SK-N-SH (cell line): Measurements from ENCODE around the gene MBD3L5. TPM values are rescaled to one million over a fixed set of nuclear protein-coding genes. Genes with fewer than 3 reads are reported as not detected.

Experiments
- CTCF ChIA-PET: fragments of 300-600, 350-600 bp; formaldehyde crosslinking; extraction: SDS; loops from one replicate; lab custom pipeline; 2021; lab: Yijun Ruan, JAX
- POLR2A ChIA-PET: fragments of 350-600 bp; sonication (Branson Sonifier 250); formaldehyde crosslinking; extraction: SDS; loops from one replicate; lab custom pipeline; 2020; ENCODE audit warnings: antibody characterized with exemption, inconsistent platforms; lab: Yijun Ruan, JAX
- DNase-seq: peaks from one replicate; pipeline ENCODE4 v3.0.0; 2012
- H2AFZ ChIP-seq: fragments of 200-600 bp; sonication (generic); 2 replicates; pipeline ENCODE4 v1.8.1; 2016; ENCODE audit warnings: antibody characterized with exemption, mild to moderate bottlenecking, low read depth
- H3F3A ChIP-seq: fragments of 200-600 bp; sonication (generic); replicated peaks from 2 replicates; pipeline ENCODE3; 2016; ENCODE audit warnings: antibody characterized with exemption, mild to moderate bottlenecking; ENCODE audit not compliant: insufficient read depth
- H3K27ac ChIP-seq, 2 experiments: fragments of 200-500 bp in 1 of 2; fragments of 200-600 bp in 1 of 2; sonication (Bioruptor generic) in 1 of 2; sonication (generic), shearing (Covaris generic) in 1 of 2; 2 replicates each; pipeline versions ENCODE4 v1.5.1 to v1.6.1; 2014 to 2016; ENCODE audit warnings: low read depth in 2 of 2, inconsistent platforms in 1 of 2, low read length in 1 of 2, mild to moderate bottlenecking in 1 of 2, mixed read lengths in 1 of 2
- H3K27me3 ChIP-seq: fragments of 200-600 bp; sonication (generic), shearing (Covaris generic); 2 replicates; pipeline ENCODE4 v1.6.1; 2016; ENCODE audit warnings: mixed run types; ENCODE audit not compliant: insufficient read depth
- H3K36me3 ChIP-seq, 2 experiments: fragments of 200-500 bp in 1 of 2; fragments of 200-600 bp in 1 of 2; sonication (Bioruptor generic) in 1 of 2; sonication (generic) in 1 of 2; replicated peaks in 1 of 2; 2 replicates each; pipeline versions ENCODE3 to v1.5.1; 2014 to 2016; ENCODE audit warnings: low read length in 1 of 2, mild to moderate bottlenecking in 1 of 2; ENCODE audit not compliant: insufficient read depth in 2 of 2, control insufficient read depth in 1 of 2
- H3K4me1 ChIP-seq, 2 experiments: fragments of 200-500 bp in 1 of 2; fragments of 200-600 bp in 1 of 2; sonication (Bioruptor generic) in 1 of 2; sonication (generic), shearing (Covaris generic) in 1 of 2; 2 replicates each; pipeline versions ENCODE4 v1.5.1 to v1.6.1; 2014 to 2016; ENCODE audit warnings: low read depth in 1 of 2, low read length in 1 of 2, mixed run types in 1 of 2; ENCODE audit not compliant: insufficient read depth in 2 of 2, control insufficient read depth in 1 of 2
- H3K4me2 ChIP-seq: fragments of 200-600 bp; sonication (generic), shearing (Covaris generic); 2 replicates; pipeline ENCODE4 v1.6.1; 2017; ENCODE audit warnings: mixed run types
- H3K4me3 ChIP-seq, 2 experiments: fragments of 200-500 bp in 1 of 2; fragments of 200-600 bp in 1 of 2; sonication (Bioruptor generic) in 1 of 2; sonication (generic), shearing (Covaris generic) in 1 of 2; 2 replicates each; pipeline versions ENCODE4 v1.5.1 to v1.8.1; 2014 to 2016; ENCODE audit warnings: low read depth in 2 of 2, inconsistent platforms in 1 of 2, low read length in 1 of 2, mild to moderate bottlenecking in 1 of 2, mixed read lengths in 1 of 2, moderate library complexity in 1 of 2
- H3K79me2 ChIP-seq: fragments of 200-600 bp; sonication (generic); 2 replicates; pipeline ENCODE4 v1.8.1; 2017; ENCODE audit warnings: mild to moderate bottlenecking; ENCODE audit not compliant: insufficient read depth
- H3K9ac ChIP-seq: fragments of 200-600 bp; sonication (generic); 2 replicates; pipeline ENCODE4 v1.6.1; 2017; ENCODE audit warnings: mixed run types
- H3K9me2 ChIP-seq: fragments of 200-600 bp; sonication (generic); 2 replicates; pipeline ENCODE4 v1.6.1; 2017; ENCODE audit warnings: mixed run types
- H3K9me3 ChIP-seq: fragments of 200-600 bp; sonication (generic); 2 replicates; pipeline ENCODE4 v1.6.1; 2017; ENCODE audit warnings: mixed run types, mild to moderate bottlenecking, moderate library complexity
- H4K20me1 ChIP-seq: fragments of 200-600 bp; sonication (generic); 2 replicates; pipeline ENCODE4 v1.6.1; 2017; ENCODE audit warnings: mild to moderate bottlenecking, mixed run types; ENCODE audit not compliant: insufficient read depth
- ELF1 ChIP-seq: IDR thresholded peaks from 2 replicates; pipeline ENCODE4 v1.4.0; 2012
- EP300 ChIP-seq, 2 experiments: IDR thresholded peaks; 2 replicates each; pipeline versions ENCODE4 v1.4.0 to v1.6.1; 2012; ENCODE audit warnings: borderline replicate concordance in 1 of 2, low read depth in 1 of 2, low read length in 1 of 2
- EZH2phosphoT487 ChIP-seq: fragments of 200-600 bp; sonication (generic); IDR thresholded peaks from 2 replicates; pipeline ENCODE4 v1.6.1; 2017; ENCODE audit warnings: low read depth, mixed run types, mild to moderate bottlenecking, antibody characterized with exemption, moderate library complexity, borderline replicate concordance
- FOXJ3 ChIP-seq: sonication (generic); formaldehyde crosslinking; IDR thresholded peaks from 2 replicates; pipeline ENCODE4 v1.5.1; 2020; ENCODE audit warnings: mild to moderate bottlenecking, missing genetic modification reagents
- FOXM1 ChIP-seq: IDR thresholded peaks from 2 replicates; pipeline ENCODE4 v1.4.0; 2012; ENCODE audit warnings: low read depth, mild to moderate bottlenecking
- MXI1 ChIP-seq: IDR thresholded peaks from 2 replicates; pipeline ENCODE4 v1.6.1; 2012; ENCODE audit warnings: mild to moderate bottlenecking, low read depth, low read length, improper control_type of control experiment
- NRF1 ChIP-seq: IDR thresholded peaks from 2 replicates; pipeline ENCODE4 v1.6.1; 2012; ENCODE audit warnings: low read depth, mild to moderate bottlenecking, low read length
- POLR2AphosphoS5 ChIP-seq: IDR thresholded peaks from 2 replicates; pipeline ENCODE4 v1.6.1; 2012; ENCODE audit warnings: low read depth, low read length
- RAD21 ChIP-seq: IDR thresholded peaks from 2 replicates; pipeline ENCODE4 v1.6.1; 2012; ENCODE audit warnings: mild to moderate bottlenecking, low read length
- RXRA ChIP-seq: IDR thresholded peaks from 2 replicates; pipeline ENCODE4 v1.4.0; 2012; ENCODE audit warnings: low read depth, mild to moderate bottlenecking, borderline replicate concordance
- SIN3A ChIP-seq: IDR thresholded peaks from 2 replicates; pipeline ENCODE4 v1.6.1; 2012; ENCODE audit warnings: low read depth, mild to moderate bottlenecking, low read length, moderate library complexity, borderline replicate concordance
- SMC3 ChIP-seq: IDR thresholded peaks from 2 replicates; pipeline ENCODE4 v1.6.1; 2012; ENCODE audit warnings: low read depth, low read length, improper control_type of control experiment
- TCF12 ChIP-seq: IDR thresholded peaks from 2 replicates; pipeline ENCODE4 v1.4.0; 2012
- TEAD4 ChIP-seq: IDR thresholded peaks from 2 replicates; pipeline ENCODE4 v1.4.0; 2012; ENCODE audit warnings: mild to moderate bottlenecking, borderline replicate concordance; ENCODE audit not compliant: insufficient read depth
- WGBS: methylation state at CpG from one replicate; pipeline ENCODE4 v1.1.6; 2017; ENCODE audit warnings: low lambda C conversion rate; 5-methylcytosine and 5-hydroxymethylcytosine counted together
- polyA plus RNA-seq, 3 experiments: library from polyadenylated mRNA; depleted of rRNA; stranded (reverse); fragments of >200 nt; gene quantifications; 2 replicates each; pipeline ENCODE4 v1.2.3, GENCODE V29; 2012
- TF ChIP-seq, protein P1 (sequence below): IDR thresholded peaks from 2 replicates; pipeline ENCODE4 v1.6.1; 2012; ENCODE audit warnings: mild to moderate bottlenecking, low read depth, low read length, moderate library complexity
- TF ChIP-seq, protein P2 (sequence below): IDR thresholded peaks from 2 replicates; pipeline ENCODE4 v1.4.0; 2012; ENCODE audit warnings: low read depth, borderline replicate concordance
- TF ChIP-seq, protein P3 (sequence below): fragments of 150-350 bp; IDR thresholded peaks from 2 replicates; pipeline ENCODE4 v1.6.1; 2017; ENCODE audit warnings: antibody characterized with exemption, low read length, low read depth, borderline replicate concordance

MBD3L5 gene
- polyA plus RNA-seq, 1 of the 3 experiments (the other 2 are of a cell fraction), result not detected

DNA sequence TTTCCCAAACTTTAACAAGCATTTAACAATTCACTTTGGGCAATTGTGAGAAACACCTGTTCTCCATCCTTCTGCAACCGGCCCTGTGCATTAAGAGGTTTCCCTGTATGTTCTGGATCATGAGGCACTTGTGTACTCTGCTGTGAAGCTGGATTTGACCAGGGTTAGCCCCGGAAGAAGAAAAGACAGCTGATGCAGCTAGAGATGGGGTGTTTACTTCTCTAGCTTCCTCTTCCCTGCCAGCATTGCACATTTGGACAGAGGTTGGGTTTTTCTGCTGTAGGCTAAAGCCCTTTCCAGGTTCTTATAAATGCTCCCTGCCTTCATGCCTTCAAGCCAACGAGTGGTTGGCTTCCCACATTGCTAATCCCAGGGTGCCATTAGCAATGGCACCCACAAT lies 30.0 kb upstream of the MBD3L5 start:
- H3K36me3 ChIP-seq, result no peaks in the 10 kb centered on the region
- no peak overlapping the region for H3K4me3 ChIP-seq
- H3K79me2 ChIP-seq, result no peaks in the 10 kb centered on the region
- ChIA-PET POLR2A (no interaction called here), CTCF (no interaction called here)
- 3% methylated on average over 3 of the region's 3 CpGs for WGBS
- H3K27ac ChIP-seq, result no peak overlapping the region
- no peaks in the 10 kb centered on the region for H3K4me1 ChIP-seq
- no peak for TF ChIP-seq TEAD4
- TF ChIP-seq FOXJ3 (CRISPR knock-in tag), result no peak
- no peak for TF ChIP-seq TCF12
- no peak for TF ChIP-seq ELF1
- TF ChIP-seq FOXM1, result no peak
- TF ChIP-seq, protein P1, sequence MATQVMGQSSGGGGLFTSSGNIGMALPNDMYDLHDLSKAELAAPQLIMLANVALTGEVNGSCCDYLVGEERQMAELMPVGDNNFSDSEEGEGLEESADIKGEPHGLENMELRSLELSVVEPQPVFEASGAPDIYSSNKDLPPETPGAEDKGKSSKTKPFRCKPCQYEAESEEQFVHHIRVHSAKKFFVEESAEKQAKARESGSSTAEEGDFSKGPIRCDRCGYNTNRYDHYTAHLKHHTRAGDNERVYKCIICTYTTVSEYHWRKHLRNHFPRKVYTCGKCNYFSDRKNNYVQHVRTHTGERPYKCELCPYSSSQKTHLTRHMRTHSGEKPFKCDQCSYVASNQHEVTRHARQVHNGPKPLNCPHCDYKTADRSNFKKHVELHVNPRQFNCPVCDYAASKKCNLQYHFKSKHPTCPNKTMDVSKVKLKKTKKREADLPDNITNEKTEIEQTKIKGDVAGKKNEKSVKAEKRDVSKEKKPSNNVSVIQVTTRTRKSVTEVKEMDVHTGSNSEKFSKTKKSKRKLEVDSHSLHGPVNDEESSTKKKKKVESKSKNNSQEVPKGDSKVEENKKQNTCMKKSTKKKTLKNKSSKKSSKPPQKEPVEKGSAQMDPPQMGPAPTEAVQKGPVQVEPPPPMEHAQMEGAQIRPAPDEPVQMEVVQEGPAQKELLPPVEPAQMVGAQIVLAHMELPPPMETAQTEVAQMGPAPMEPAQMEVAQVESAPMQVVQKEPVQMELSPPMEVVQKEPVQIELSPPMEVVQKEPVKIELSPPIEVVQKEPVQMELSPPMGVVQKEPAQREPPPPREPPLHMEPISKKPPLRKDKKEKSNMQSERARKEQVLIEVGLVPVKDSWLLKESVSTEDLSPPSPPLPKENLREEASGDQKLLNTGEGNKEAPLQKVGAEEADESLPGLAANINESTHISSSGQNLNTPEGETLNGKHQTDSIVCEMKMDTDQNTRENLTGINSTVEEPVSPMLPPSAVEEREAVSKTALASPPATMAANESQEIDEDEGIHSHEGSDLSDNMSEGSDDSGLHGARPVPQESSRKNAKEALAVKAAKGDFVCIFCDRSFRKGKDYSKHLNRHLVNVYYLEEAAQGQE, result no peak
- no peak for TF ChIP-seq RAD21
- TF ChIP-seq NRF1, result no peak
- TF ChIP-seq EP300 (IDR thresholded peaks at IDR 0.05; ENCODE audit: borderline replicate concordance in 1 of 2, low read depth in 1 of 2, low read length in 1 of 2), result no peak
- no peak for TF ChIP-seq RXRA
- no peak for TF ChIP-seq POLR2AphosphoS5
- TF ChIP-seq, protein P2, sequence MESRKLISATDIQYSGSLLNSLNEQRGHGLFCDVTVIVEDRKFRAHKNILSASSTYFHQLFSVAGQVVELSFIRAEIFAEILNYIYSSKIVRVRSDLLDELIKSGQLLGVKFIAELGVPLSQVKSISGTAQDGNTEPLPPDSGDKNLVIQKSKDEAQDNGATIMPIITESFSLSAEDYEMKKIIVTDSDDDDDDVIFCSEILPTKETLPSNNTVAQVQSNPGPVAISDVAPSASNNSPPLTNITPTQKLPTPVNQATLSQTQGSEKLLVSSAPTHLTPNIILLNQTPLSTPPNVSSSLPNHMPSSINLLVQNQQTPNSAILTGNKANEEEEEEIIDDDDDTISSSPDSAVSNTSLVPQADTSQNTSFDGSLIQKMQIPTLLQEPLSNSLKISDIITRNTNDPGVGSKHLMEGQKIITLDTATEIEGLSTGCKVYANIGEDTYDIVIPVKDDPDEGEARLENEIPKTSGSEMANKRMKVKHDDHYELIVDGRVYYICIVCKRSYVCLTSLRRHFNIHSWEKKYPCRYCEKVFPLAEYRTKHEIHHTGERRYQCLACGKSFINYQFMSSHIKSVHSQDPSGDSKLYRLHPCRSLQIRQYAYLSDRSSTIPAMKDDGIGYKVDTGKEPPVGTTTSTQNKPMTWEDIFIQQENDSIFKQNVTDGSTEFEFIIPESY, result no peak
- TF ChIP-seq MXI1, result no peak
- TF ChIP-seq SMC3, result no peak
- TF ChIP-seq EZH2phosphoT487, result no peak
- TF ChIP-seq, protein P3, sequence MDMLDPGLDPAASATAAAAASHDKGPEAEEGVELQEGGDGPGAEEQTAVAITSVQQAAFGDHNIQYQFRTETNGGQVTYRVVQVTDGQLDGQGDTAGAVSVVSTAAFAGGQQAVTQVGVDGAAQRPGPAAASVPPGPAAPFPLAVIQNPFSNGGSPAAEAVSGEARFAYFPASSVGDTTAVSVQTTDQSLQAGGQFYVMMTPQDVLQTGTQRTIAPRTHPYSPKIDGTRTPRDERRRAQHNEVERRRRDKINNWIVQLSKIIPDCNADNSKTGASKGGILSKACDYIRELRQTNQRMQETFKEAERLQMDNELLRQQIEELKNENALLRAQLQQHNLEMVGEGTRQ, result no peak
- no peak for TF ChIP-seq SIN3A
- no peaks in the 10 kb centered on the region for H4K20me1 ChIP-seq
- DNase-seq, result no peak
- H3K9ac ChIP-seq, result no peak overlapping the region
- H3K9me3 ChIP-seq, result no peaks in the 10 kb centered on the region
- no peak overlapping the region for H2AFZ ChIP-seq
- H3K4me2 ChIP-seq, result no peak overlapping the region
- peaks cover 5% of the 10 kb centered on the region; the same call in 1 of the 2 replicates for H3K27me3 ChIP-seq
- no peaks in the 10 kb centered on the region for H3K9me2 ChIP-seq
- H3F3A ChIP-seq, result no peaks in the 10 kb centered on the region
